ACC112 (cell line): ENCODE measurements around the gene ZNF236.
A peak's percentile ranks its signal among the peaks of the same experiment; 100 is the strongest.
"Not testable (repeated sequence)": the region's sequence is repeated elsewhere in the genome, so short reads cannot be mapped to it uniquely, and the experiment has no call there.

ENCODE experiments used
- H2AFZ ChIP-seq: fragments of 200-600 bp; sonication (generic); one replicate; pipeline ENCODE4 v1.6.0; 2017; ENCODE audit warnings: antibody characterized with exemption, low read length; ENCODE audit not compliant: unreplicated experiment
- H3K27ac ChIP-seq: fragments of 200-600 bp; sonication (generic); 2 replicates; pipeline ENCODE4 v1.5.1; 2014; ENCODE audit warnings: low read depth, mild to moderate bottlenecking, antibody characterized with exemption, low read length, moderate library complexity
- H3K27me3 ChIP-seq: fragments of 200-600 bp; sonication (generic); 2 replicates; pipeline ENCODE4 v1.6.1; 2014; ENCODE audit warnings: mild to moderate bottlenecking, antibody characterized with exemption, low read length, moderate library complexity, mixed read lengths; ENCODE audit not compliant: insufficient read depth
- H3K36me3 ChIP-seq: fragments of 200-600 bp; sonication (generic); 2 replicates; pipeline ENCODE4 v1.6.1; 2016; ENCODE audit warnings: mild to moderate bottlenecking, antibody characterized with exemption, low read length, moderate library complexity, mixed read lengths; ENCODE audit not compliant: insufficient read depth
- H3K4me1 ChIP-seq: fragments of 200-600 bp; sonication (generic); one replicate; pipeline ENCODE4 v1.6.1; 2016; ENCODE audit warnings: low read length, mixed read lengths; ENCODE audit not compliant: insufficient read depth, unreplicated experiment, control insufficient read depth
- H3K4me3 ChIP-seq: fragments of 200-600 bp; sonication (generic); 2 replicates; pipeline ENCODE4 v1.5.1; 2014; ENCODE audit warnings: mild to moderate bottlenecking, low read depth, low read length
- H3K79me2 ChIP-seq: fragments of 200-600 bp; sonication (generic); one replicate; pipeline ENCODE4 v1.6.0; 2016; ENCODE audit warnings: low read length; ENCODE audit not compliant: control insufficient read depth, unreplicated experiment, insufficient read depth

Gene ZNF236

GRCh38 chr18:76822506-76823160 is at the start of gene ZNF236:
TSS of gene ZNF236 (plus strand) at chr18:76822557. CDS start at chr18:76822608, 51 bp downstream.
- H3K4me3 ChIP-seq = peak within 1 kb of the TSS; percentile 98
- peaks cover 75% of the 10 kb centered on the region for H3K79me2 ChIP-seq
- no peaks in the 10 kb centered on the region for H3K36me3 ChIP-seq
- no peaks in the 10 kb centered on the region for H3K27me3 ChIP-seq
- peak within 1 kb of the TSS; percentile 85 for H2AFZ ChIP-seq
- peaks cover 12% of the 10 kb centered on the region for H3K4me1 ChIP-seq
- H3K27ac ChIP-seq = peak within 1 kb of the TSS; percentile 54

- Histone ChIP-seq H2AFZ (no peak overlapping the region), H3K79me2 (no peaks in the 10 kb centered on the region), H3K36me3 (no peaks in the 10 kb centered on the region), H3K4me1 (no peaks in the 10 kb centered on the region), H3K27me3 (peaks cover 44% of the 10 kb centered on the region), H3K4me3 (no peak overlapping the region), H3K27ac (no peak overlapping the region)
Observed at GRCh38 chr18:76772665-76773064, 49.7 kb upstream of the ZNF236 start.

- peaks cover 22% of the 10 kb centered on the region for H3K27me3 ChIP-seq
- H3K4me3 ChIP-seq, H3K4me1 ChIP-seq, H3K79me2 ChIP-seq, H2AFZ ChIP-seq, H3K27ac ChIP-seq, H3K36me3 ChIP-seq: not testable (repeated sequence)
Observed at GRCh38 chr18:76777036-76777435, 45.3 kb upstream of the ZNF236 start.

GRCh38 chr18:76783786-76784484 is 38.4 kb upstream of the ZNF236 start:
- no peaks in the 10 kb centered on the region for H3K79me2 ChIP-seq
- H3K27ac ChIP-seq = no peak overlapping the region
- H2AFZ ChIP-seq = no peak overlapping the region
- peaks cover 36% of the 10 kb centered on the region for H3K27me3 ChIP-seq
- H3K36me3 ChIP-seq = no peaks in the 10 kb centered on the region
- no peak overlapping the region for H3K4me3 ChIP-seq
- no peaks in the 10 kb centered on the region for H3K4me1 ChIP-seq

GRCh38 chr18:76785872-76786271 is 36.5 kb upstream of the ZNF236 start:
- Histone ChIP-seq H2AFZ (no peak overlapping the region), H3K36me3 (no peaks in the 10 kb centered on the region), H3K79me2 (no peaks in the 10 kb centered on the region), H3K4me1 (no peaks in the 10 kb centered on the region), H3K27ac (no peak overlapping the region), H3K27me3 (peaks cover 24% of the 10 kb centered on the region), H3K4me3 (no peak overlapping the region)

- Histone ChIP-seq H3K36me3 (no peaks in the 10 kb centered on the region), H3K27me3 (peaks cover 11% of the 10 kb centered on the region), H3K4me1 (no peaks in the 10 kb centered on the region), H2AFZ (no peak overlapping the region), H3K79me2 (no peaks in the 10 kb centered on the region), H3K4me3 (no peak overlapping the region), H3K27ac (no peak overlapping the region)
Observed at GRCh38 chr18:76788571-76789317, 33.6 kb upstream of the ZNF236 start.

GRCh38 chr18:76791106-76791505 is 31.3 kb upstream of the ZNF236 start:
- no peaks in the 10 kb centered on the region for H3K36me3 ChIP-seq
- no peaks in the 10 kb centered on the region for H3K79me2 ChIP-seq
- no peaks in the 10 kb centered on the region for H3K27me3 ChIP-seq
- H3K27ac ChIP-seq = no peak overlapping the region
- H3K4me3 ChIP-seq = no peak overlapping the region
- H2AFZ ChIP-seq = no peak overlapping the region
- no peaks in the 10 kb centered on the region for H3K4me1 ChIP-seq

GRCh38 chr18:76791642-76792041 is 30.7 kb upstream of the ZNF236 start:
- no peaks in the 10 kb centered on the region for H3K27me3 ChIP-seq
- H3K27ac ChIP-seq = no peak overlapping the region
- H3K36me3 ChIP-seq = no peaks in the 10 kb centered on the region
- no peak overlapping the region for H2AFZ ChIP-seq
- no peak overlapping the region for H3K4me3 ChIP-seq
- no peaks in the 10 kb centered on the region for H3K4me1 ChIP-seq
- no peaks in the 10 kb centered on the region for H3K79me2 ChIP-seq

GRCh38 chr18:76794326-76794725 is 28.0 kb upstream of the ZNF236 start:
- Histone ChIP-seq H3K27ac (no peak overlapping the region), H3K79me2 (no peaks in the 10 kb centered on the region), H3K36me3 (no peaks in the 10 kb centered on the region), H3K27me3 (no peaks in the 10 kb centered on the region), H3K4me3 (no peak overlapping the region), H3K4me1 (no peaks in the 10 kb centered on the region), H2AFZ (no peak overlapping the region)

- Histone ChIP-seq H3K27me3 (no peaks in the 10 kb centered on the region), H2AFZ (peak overlapping the region; percentile 86), H3K4me3 (peak overlapping the region; percentile 77), H3K36me3 (no peaks in the 10 kb centered on the region), H3K4me1 (peaks cover 4% of the 10 kb centered on the region), H3K27ac (no peak overlapping the region), H3K79me2 (no peaks in the 10 kb centered on the region)
Observed at GRCh38 chr18:76801567-76802505, 20.5 kb upstream of the ZNF236 start.
